ENCODE data around the gene B3GLCT. TPM values are rescaled to one million over a fixed set of nuclear protein-coding genes. Genes with fewer than 3 reads are reported as not detected.

Gene B3GLCT
- polyA plus RNA-seq, 1 of the 3 experiments (the other 2 are of a cell fraction), result 2.4 TPM

- H3K27me3 ChIP-seq (ENCODE audit: insufficient read depth), result no peaks in the 10 kb centered on the region
- no peaks in the 10 kb centered on the region for H3K79me2 ChIP-seq (ENCODE audit: insufficient read depth)
- DNase-seq, result no peak
- ChIA-PET POLR2A (no interaction called here), CTCF (interaction anchor here (1.3 to 26.3 kb wide), 3 partner anchors 12 to 201 kb away, joined by 3 to 383 read pairs (median 40); no protein-coding TSS in a partner anchor)
- H3K4me3 ChIP-seq (ENCODE audit: low read depth in 2 of 2, low read length in 1 of 2), result no peak overlapping the region
- peaks cover 0 to 3% of the 10 kb centered on the region in 2 experiments; a peak in 3 of 4 replicates for H3K4me1 ChIP-seq (ENCODE audit: control insufficient read depth in 1 of 2, insufficient read depth in 2 of 2, low read depth in 1 of 2, low read length in 1 of 2)
- H3F3A ChIP-seq (replicated peaks; ENCODE audit: insufficient read depth), result peaks cover 3% of the 10 kb centered on the region
- no peaks in the 10 kb centered on the region for H4K20me1 ChIP-seq (ENCODE audit: insufficient read depth)
- 91% methylated on average over 5 of the region's 5 CpGs for WGBS (ENCODE audit: low lambda C conversion rate)
- H2AFZ ChIP-seq (ENCODE audit: low read depth), result no peak overlapping the region
- H3K9me3 ChIP-seq, result no peaks in the 10 kb centered on the region
- no peaks in the 10 kb centered on the region for H3K9me2 ChIP-seq
- H3K36me3 ChIP-seq (replicated peaks in 1 of 2; ENCODE audit: control insufficient read depth in 1 of 2, insufficient read depth in 2 of 2, low read length in 1 of 2), result no peaks in the 10 kb centered on the region
- H3K27ac ChIP-seq (ENCODE audit: low read depth in 2 of 2, low read length in 1 of 2), result no peak overlapping the region
- no peak for TF ChIP-seq RAD21 (IDR thresholded peaks at IDR 0.05; ENCODE audit: low read length)
- no peak for TF ChIP-seq TCF12 (IDR thresholded peaks at IDR 0.05)
- TF ChIP-seq NRF1 (IDR thresholded peaks at IDR 0.05; ENCODE audit: low read depth, low read length), result no peak
- no peak for TF ChIP-seq SIN3A (IDR thresholded peaks at IDR 0.05; ENCODE audit: borderline replicate concordance, low read depth, low read length)
- no peak for TF ChIP-seq MEF2A (IDR thresholded peaks at IDR 0.05; ENCODE audit: borderline replicate concordance, low read depth)
- no peak for TF ChIP-seq RXRA (IDR thresholded peaks at IDR 0.05; ENCODE audit: borderline replicate concordance, low read depth)
- TF ChIP-seq CHD2 (IDR thresholded peaks at IDR 0.05; ENCODE audit: low read length, partially characterized antibody), result no peak
- no peak for TF ChIP-seq MAX (IDR thresholded peaks at IDR 0.05; ENCODE audit: low read depth)
- TF ChIP-seq ELF1 (IDR thresholded peaks at IDR 0.05), result no peak
- TF ChIP-seq ZBTB33 (IDR thresholded peaks at IDR 0.05; ENCODE audit: borderline replicate concordance, low read depth), result no peak
- no peak for TF ChIP-seq IRF3 (IDR thresholded peaks at IDR 0.05; ENCODE audit: low read depth, low read length)
- no peak for TF ChIP-seq YY1 (IDR thresholded peaks at IDR 0.05; ENCODE audit: low read depth)
- TF ChIP-seq TAF1 (IDR thresholded peaks at IDR 0.05; ENCODE audit: borderline replicate concordance, low read depth, low read length), result no peak
- no peak for TF ChIP-seq FOSL2 (IDR thresholded peaks at IDR 0.05; ENCODE audit: borderline replicate concordance, low read depth)
- no peak for TF ChIP-seq RCOR1 (IDR thresholded peaks at IDR 0.05; ENCODE audit: low read length)
- no peak overlapping the region for H3K4me2 ChIP-seq
- H3K9ac ChIP-seq, result no peak overlapping the region
Measured at GRCh38 chr13:31224174-31224669, 24.4 kb downstream of the B3GLCT start.
